HL-60/S4 treated with phorbol 12-myristate 13-acetate at 8.2 ng/mL for 4 days and 3 days (cell line): ENCODE measurements around the gene TRAM2.

ENCODE experiments used
- in situ Hi-C: fragments of 300-500 bp; cut with MboI; formaldehyde crosslinking; loops from 2 replicates; pipeline ENCODE4 v1.15.0; 2022; ENCODE audit warnings: low sequenced_read_pairs

TRAM2 gene

GRCh38 chr6:52571099-52571755 lies 5.6 kb downstream of the TRAM2 start:
- in situ Hi-C loops = no loop called here

GRCh38 chr6:52570291-52570700 lies 6.6 kb downstream of the TRAM2 start:
- in situ Hi-C loops = no loop called here

GRCh38 chr6:52568320-52568719 lies 8.5 kb downstream of the TRAM2 start:
- in situ Hi-C loops = no loop called here

- in situ Hi-C loops = no loop called here
These were observed 10.0 kb downstream of the TRAM2 start for GRCh38 chr6:52566853-52567279.

- in situ Hi-C loops = no loop called here
These were observed 10.7 kb downstream of the TRAM2 start for GRCh38 chr6:52566201-52566600.

GRCh38 chr6:52564856-52565255 lies 12.0 kb downstream of the TRAM2 start:
- in situ Hi-C loops = no loop called here

- in situ Hi-C loops = no loop called here
These were observed 13.9 kb downstream of the TRAM2 start for GRCh38 chr6:52562911-52563310.

- in situ Hi-C loops = no loop called here
These were observed 16.4 kb downstream of the TRAM2 start for GRCh38 chr6:52560462-52560861.

- in situ Hi-C loops = no loop called here
These were observed 18.4 kb downstream of the TRAM2 start for GRCh38 chr6:52558266-52559000.

- in situ Hi-C loops = no loop called here
These were observed 19.2 kb downstream of the TRAM2 start for GRCh38 chr6:52557389-52558265.

GRCh38 chr6:52555518-52556233 lies 21.2 kb downstream of the TRAM2 start:
- in situ Hi-C loops = no loop called here

GRCh38 chr6:52554684-52555280 lies 22.1 kb downstream of the TRAM2 start:
- in situ Hi-C loops = no loop called here

GRCh38 chr6:52553719-52554118 lies 23.1 kb downstream of the TRAM2 start:
- in situ Hi-C loops = no loop called here

GRCh38 chr6:52553158-52553557 lies 23.7 kb downstream of the TRAM2 start:
- in situ Hi-C loops = no loop called here

- in situ Hi-C loops = no loop called here
These were observed 24.6 kb downstream of the TRAM2 start for GRCh38 chr6:52552278-52552643.

- in situ Hi-C loops = no loop called here
These were observed 25.2 kb downstream of the TRAM2 start for GRCh38 chr6:52551483-52552277.

- in situ Hi-C loops = no loop called here
These were observed 26.0 kb downstream of the TRAM2 start for GRCh38 chr6:52550870-52551269.

GRCh38 chr6:52550014-52550575 lies 26.8 kb downstream of the TRAM2 start:
- in situ Hi-C loops = no loop called here

GRCh38 chr6:52549428-52549827 lies 27.4 kb downstream of the TRAM2 start:
- in situ Hi-C loops = no loop called here
